Left ventricle myocardium inferior (tissue), 1 donor: Measurements from ENCODE around the gene IGF1R. TPM values are rescaled to one million over a fixed set of nuclear protein-coding genes. Genes with fewer than 3 reads are reported as not detected.
A peak's percentile ranks its signal among the peaks of the same experiment; 100 is the strongest.

Experiments
- DNase-seq: peaks from one replicate; pipeline ENCODE4 v3.0.0-alpha.2; 2020
- H3K27ac ChIP-seq: fragments of 200-600 bp; replicated peaks from 2 replicates; pipeline ENCODE4 v1.8.0; 2021
- H3K27me3 ChIP-seq: fragments of 200-600 bp; 2 replicates; pipeline ENCODE4 v1.8.0; 2021; ENCODE audit warnings: low read depth
- H3K36me3 ChIP-seq: fragments of 200-600 bp; 2 replicates; pipeline ENCODE4 v1.8.0; 2021
- H3K4me1 ChIP-seq: fragments of 200-600 bp; 2 replicates; pipeline ENCODE4 v1.8.0; 2021
- H3K4me3 ChIP-seq: fragments of 200-600 bp; 2 replicates; pipeline ENCODE4 v1.8.0; 2021; ENCODE audit warnings: mild to moderate bottlenecking, moderate library complexity
- H3K9me3 ChIP-seq: fragments of 200-600 bp; replicated peaks from 2 replicates; pipeline ENCODE4 v1.8.0; 2021
- CTCF ChIP-seq: fragments of 200-600 bp; IDR thresholded peaks from 2 replicates; pipeline ENCODE4 v1.8.0; 2021; ENCODE audit warnings: antibody characterized with exemption, mild to moderate bottlenecking, borderline replicate concordance
- intact Hi-C: fragments of 100-400 bp; cut with micrococcal nuclease; formaldehyde crosslinking; loops from one replicate; pipeline ENCODE4 v1.11.0; 2022
- total RNA-seq: library from RNA; stranded (reverse); fragmentation: NEBNext Ultra II Directional; extraction: Animal tissue kit (Norgen Biotek cat#: 25700); gene quantifications from one replicate; pipeline ENCODE4 v1.2.1, GENCODE V29; 2021
- donor health status: DM: no; HTN: yes; CAD: no; lungs with severe emphysema.

The IGF1R gene
- total RNA-seq, 1 donor from 2014 or later = 37.2 TPM

- no peaks in the 10 kb centered on the region for H3K9me3 ChIP-seq
- no peak for DNase-seq
- no peak for TF ChIP-seq CTCF
- intact Hi-C loops = no loop called here
- H3K36me3 ChIP-seq = no peaks in the 10 kb centered on the region
- no peaks in the 10 kb centered on the region for H3K27me3 ChIP-seq
- H3K4me3 ChIP-seq = peak overlapping the region; percentile 27
- peaks cover 100% of the 10 kb centered on the region for H3K4me1 ChIP-seq
- H3K27ac ChIP-seq = peak overlapping the region; percentile 90
These were observed 70.9 kb downstream of the IGF1R start for GRCh38 chr15:98719137-98719740.

DNA sequence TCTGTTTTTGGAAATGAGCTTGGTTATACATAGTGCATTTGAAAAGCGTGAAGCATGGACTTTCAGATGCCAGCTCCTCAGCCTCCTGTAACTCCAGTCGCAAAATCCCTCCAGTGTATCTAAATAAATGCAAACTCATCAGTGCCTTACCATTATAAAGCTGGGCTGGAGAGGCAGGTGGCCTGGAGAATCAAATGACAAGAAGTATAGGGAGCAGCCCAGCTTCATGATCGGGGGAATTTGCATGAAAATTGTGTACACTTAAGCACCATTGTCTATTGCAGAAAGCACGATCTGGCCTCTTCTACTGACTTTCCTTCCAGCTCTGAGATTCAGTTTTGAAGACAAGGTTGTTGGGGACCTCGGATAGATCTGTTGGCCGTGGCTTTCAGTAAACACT, 71.7 kb downstream of the IGF1R start:
- peaks cover 100% of the 10 kb centered on the region for H3K4me1 ChIP-seq
- intact Hi-C loops = no loop called here
- no peak for DNase-seq
- no peaks in the 10 kb centered on the region for H3K9me3 ChIP-seq
- H3K27ac ChIP-seq = peak overlapping the region; percentile 90
- no peaks in the 10 kb centered on the region for H3K27me3 ChIP-seq
- no peaks in the 10 kb centered on the region for H3K36me3 ChIP-seq
- TF ChIP-seq CTCF = no peak
- H3K4me3 ChIP-seq = no peak overlapping the region

DNA sequence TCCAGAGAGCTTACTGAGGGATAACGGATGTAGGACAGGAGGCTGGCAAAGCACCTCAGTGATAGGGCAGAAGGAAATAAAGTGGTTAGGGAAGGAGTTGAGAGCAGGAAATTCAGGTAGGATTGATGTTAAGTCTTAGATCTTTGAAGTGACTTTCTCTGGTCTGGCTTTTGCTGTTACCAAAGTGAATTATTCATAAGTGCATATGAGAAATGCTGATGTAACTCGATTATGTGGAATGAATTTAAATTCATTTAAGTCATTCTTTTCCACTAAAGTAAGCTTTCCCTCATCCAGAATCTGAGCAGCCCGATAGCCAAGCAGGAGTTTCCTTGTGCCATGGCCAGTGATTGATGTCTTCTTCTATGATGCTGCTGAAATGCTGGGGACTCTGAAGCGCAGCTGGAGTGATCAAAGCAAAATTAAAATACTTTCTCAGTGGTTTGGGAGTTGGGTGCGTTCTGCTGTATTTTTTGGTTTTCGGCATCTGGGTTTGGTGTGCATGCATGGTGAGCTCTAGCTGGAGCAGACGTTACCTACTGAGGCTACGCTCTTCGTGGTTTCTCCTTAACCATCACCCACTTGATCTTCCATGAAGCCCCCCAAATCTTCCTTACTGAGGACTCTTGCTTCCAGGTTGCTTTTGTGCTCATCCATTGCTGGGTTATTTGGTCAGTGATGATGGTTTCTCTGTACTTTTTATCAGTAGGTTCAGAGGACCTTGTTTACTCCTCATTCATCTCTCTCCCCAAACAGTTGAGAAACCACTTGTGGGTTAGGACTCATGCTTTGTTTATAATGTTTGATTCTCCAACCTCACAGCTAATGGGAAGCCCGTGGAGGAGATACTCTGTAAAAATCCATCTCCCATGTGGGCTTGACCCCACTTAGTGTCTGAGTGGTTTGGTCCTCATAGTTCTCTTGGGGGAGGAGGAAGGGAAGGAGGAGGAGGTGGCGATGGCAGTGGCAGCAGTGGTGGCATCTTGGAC, 72.5 kb downstream of the IGF1R start:
- Histone ChIP-seq H3K27ac (peak overlapping the region; percentile 90), H3K9me3 (no peaks in the 10 kb centered on the region), H3K27me3 (no peaks in the 10 kb centered on the region), H3K4me1 (peaks cover 100% of the 10 kb centered on the region), H3K36me3 (no peaks in the 10 kb centered on the region), H3K4me3 (no peak overlapping the region)
- no peak for DNase-seq
- no peak for TF ChIP-seq CTCF
- intact Hi-C loops = no loop called here

DNA sequence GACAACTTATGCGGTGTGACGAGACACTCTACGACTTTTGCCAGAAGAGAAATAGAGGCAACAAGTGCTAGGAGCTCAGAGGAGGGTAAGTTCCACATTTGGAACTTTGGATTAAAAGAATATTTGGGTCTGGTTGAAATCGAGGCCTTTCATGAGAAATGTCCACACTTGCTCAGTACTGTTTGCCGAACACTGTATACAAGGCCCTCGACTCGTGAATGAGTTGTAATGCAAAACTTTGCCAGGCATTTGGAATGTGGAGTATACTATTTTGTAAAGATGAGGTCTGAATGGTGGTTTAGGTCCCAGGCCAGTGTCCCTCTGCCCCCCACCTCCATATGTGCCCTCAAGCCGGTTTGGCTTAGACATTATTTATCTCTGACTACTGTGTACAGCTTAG, 73.9 kb downstream of the IGF1R start:
- Histone ChIP-seq H3K4me3 (no peak overlapping the region), H3K36me3 (no peaks in the 10 kb centered on the region), H3K27me3 (no peaks in the 10 kb centered on the region), H3K27ac (peak overlapping the region; percentile 41), H3K9me3 (no peaks in the 10 kb centered on the region), H3K4me1 (peaks cover 100% of the 10 kb centered on the region)
- intact Hi-C loops = no loop called here
- TF ChIP-seq CTCF = no peak
- DNase-seq = no peak

DNA sequence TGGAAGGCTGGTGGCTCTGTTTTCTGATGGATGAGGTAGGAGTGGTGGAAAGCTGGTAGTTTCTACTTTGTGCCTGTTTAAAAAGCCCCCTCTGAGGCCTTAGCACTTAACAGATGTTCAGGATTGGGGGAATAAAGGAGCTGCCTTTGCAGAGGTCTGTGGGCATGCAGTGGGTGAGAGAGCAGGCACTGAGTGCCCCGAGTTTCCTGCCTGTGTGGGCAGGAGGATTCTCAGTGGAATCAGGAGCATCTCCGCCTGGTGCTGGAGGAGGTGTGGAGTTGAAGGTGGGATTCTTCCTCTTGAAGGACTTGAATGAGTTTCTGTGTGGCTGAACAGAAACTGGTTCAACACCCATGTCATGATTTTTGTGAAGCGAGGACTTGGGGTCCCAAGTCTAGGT, 74.3 kb downstream of the IGF1R start:
- H3K4me1 ChIP-seq = peaks cover 100% of the 10 kb centered on the region
- intact Hi-C loops = no loop called here
- peak overlapping the region; percentile 41 for H3K27ac ChIP-seq

More for the DNA sequence above, 74.3 kb downstream of the IGF1R start:
- no peak for DNase-seq
- TF ChIP-seq CTCF = no peak
- Histone ChIP-seq H3K36me3 (no peaks in the 10 kb centered on the region), H3K4me3 (no peak overlapping the region), H3K27me3 (no peaks in the 10 kb centered on the region), H3K9me3 (no peaks in the 10 kb centered on the region)
